H1 (cell line): ENCODE measurements around the gene CDC26. TPM values are rescaled to one million over a fixed set of nuclear protein-coding genes. Genes with fewer than 3 reads are reported as not detected.

Experiments used
- CTCF ChIA-PET: fragments of 300-600 bp; sonication (Branson Sonifier 250); formaldehyde crosslinking; loops from one replicate; lab custom pipeline; 2021; ENCODE audit not compliant: partially characterized antibody; lab: Charles Lee
- POLR2A ChIA-PET: fragments of 300-600 bp; sonication (Branson Sonifier 250); formaldehyde crosslinking; loops from one replicate; lab custom pipeline; 2021; ENCODE audit warnings: inconsistent platforms; ENCODE audit not compliant: partially characterized antibody; lab: Charles Lee
- DNase-seq, 2 experiments: peaks; one replicate each; pipeline versions ENCODE4 v3.0.0 to v3.0.0-alpha.2; 2010 to 2022; ENCODE audit warnings: low spot score in 2 of 2, low read depth in 1 of 2, mixed read lengths in 1 of 2
- FAIRE-seq: peaks from 2 replicates; lab custom pipeline; 2011; peaks lifted over from hg19 to GRCh38; lab: Jason Lieb, UNC
- H2AFZ ChIP-seq: 2 replicates; pipeline ENCODE4 v1.8.1; 2012; ENCODE audit warnings: low read length, inconsistent platforms
- H2AK5ac ChIP-seq: 2 replicates; pipeline ENCODE4 v1.6.1; 2013; ENCODE audit warnings: low read depth, low read length
- H2BK120ac ChIP-seq: replicated peaks from 2 replicates; pipeline ENCODE3; 2013; ENCODE audit warnings: low read depth, low read length, inconsistent platforms
- H2BK12ac ChIP-seq: 2 replicates; pipeline ENCODE4 v1.6.1; 2013; ENCODE audit warnings: low read depth, low read length
- H2BK15ac ChIP-seq: 2 replicates; pipeline ENCODE4 v1.6.1; 2013; ENCODE audit warnings: low read length
- H2BK20ac ChIP-seq: 2 replicates; pipeline ENCODE4 v1.6.1; 2013; ENCODE audit warnings: low read length
- H2BK5ac ChIP-seq: 2 replicates; pipeline ENCODE4 v1.6.1; 2013; ENCODE audit warnings: low read depth, low read length
- H3K14ac ChIP-seq: 2 replicates; pipeline ENCODE4 v1.6.1; 2013; ENCODE audit warnings: inconsistent platforms; ENCODE audit not compliant: insufficient read length
- H3K18ac ChIP-seq: 2 replicates; pipeline ENCODE4 v1.6.1; 2013; ENCODE audit warnings: low read length; ENCODE audit errors: extremely low read depth
- H3K23ac ChIP-seq: 2 replicates; pipeline ENCODE4 v1.6.1; 2013; ENCODE audit warnings: inconsistent platforms; ENCODE audit not compliant: insufficient read length
- H3K23me2 ChIP-seq: 2 replicates; pipeline ENCODE4 v1.6.1; 2013; ENCODE audit warnings: low read depth, low read length
- H3K27ac ChIP-seq: 2 replicates; pipeline ENCODE4 v1.6.1; 2011; ENCODE audit warnings: low read depth, low read length, inconsistent platforms
- H3K27me3 ChIP-seq, 4 experiments: replicated peaks in 1 of 4; 1 replicate in 1 of 4; 2 replicates in 3 of 4; pipeline versions ENCODE4 v1.6.1 to v1.8.1; 2011 to 2013; ENCODE audit warnings: low read length in 3 of 4, mild to moderate bottlenecking in 3 of 4, inconsistent platforms in 2 of 4, mixed read lengths in 2 of 4, moderate library complexity in 1 of 4; ENCODE audit not compliant: control insufficient read depth in 3 of 4, insufficient read depth in 3 of 4; ENCODE audit errors: extremely low read depth in 1 of 4
- H3K36me3 ChIP-seq, 4 experiments: 2 replicates each; pipeline versions ENCODE4 v1.6.1 to v1.8.1; 2011 to 2013; ENCODE audit warnings: mild to moderate bottlenecking in 4 of 4, low read length in 3 of 4, moderate library complexity in 2 of 4, control low read depth in 1 of 4, inconsistent platforms in 1 of 4; ENCODE audit not compliant: insufficient read depth in 4 of 4, control insufficient read depth in 2 of 4
- H3K4ac ChIP-seq: replicated peaks from 2 replicates; pipeline ENCODE3; 2013; ENCODE audit warnings: low read length, low read depth, mixed read lengths, inconsistent platforms; ENCODE audit not compliant: insufficient read length
- H3K4me1 ChIP-seq, 4 experiments: replicated peaks in 1 of 4; 1 replicate in 1 of 4; 2 replicates in 3 of 4; pipeline versions ENCODE4 v1.6.1 to v1.8.1; 2011 to 2013; ENCODE audit warnings: low read length in 3 of 4, inconsistent platforms in 2 of 4, mixed read lengths in 1 of 4; ENCODE audit not compliant: insufficient read depth in 4 of 4, control insufficient read depth in 3 of 4
- H3K4me2 ChIP-seq, 2 experiments: 2 replicates each; pipeline versions ENCODE4 v1.6.1 to v1.8.1; 2011 to 2013; ENCODE audit warnings: low read depth in 2 of 2, low read length in 2 of 2, control low read depth in 1 of 2, inconsistent platforms in 1 of 2, mild to moderate bottlenecking in 1 of 2; ENCODE audit not compliant: insufficient read depth in 1 of 2
- H3K4me3 ChIP-seq, 4 experiments: fragments of 200-600, 300-600 bp in 1 of 4; sonication (generic), shearing (Covaris generic), sonication (Bioruptor Twin) in 1 of 4; 2 replicates each; pipeline versions ENCODE4 v1.5.1 to v1.8.1; 2011 to 2016; ENCODE audit warnings: low read length in 4 of 4, low read depth in 3 of 4, control low read depth in 2 of 4, inconsistent platforms in 2 of 4, mild to moderate bottlenecking in 2 of 4, mixed read lengths in 1 of 4, moderate library complexity in 1 of 4; ENCODE audit not compliant: insufficient read depth in 2 of 4; ENCODE audit errors: extremely low read depth in 1 of 4
- H3K56ac ChIP-seq: replicated peaks from 2 replicates; pipeline ENCODE3; 2013; ENCODE audit warnings: low read depth, mild to moderate bottlenecking, mixed read lengths, low read length, inconsistent platforms; ENCODE audit not compliant: insufficient read length
- H3K79me1 ChIP-seq: 2 replicates; pipeline ENCODE4 v1.6.1; 2013; ENCODE audit warnings: low read depth, low read length, control low read depth
- H3K79me2 ChIP-seq, 2 experiments: 2 replicates each; pipeline versions ENCODE4 v1.6.1 to v1.8.1; 2012 to 2013; ENCODE audit warnings: low read length in 2 of 2, mild to moderate bottlenecking in 2 of 2, inconsistent platforms in 1 of 2; ENCODE audit not compliant: insufficient read depth in 2 of 2, control insufficient read depth in 1 of 2
- H3K9ac ChIP-seq, 4 experiments: replicated peaks in 1 of 4; 1 replicate in 1 of 4; 2 replicates in 3 of 4; pipeline versions ENCODE4 v1.6.1 to v1.8.1; 2011 to 2013; ENCODE audit warnings: low read depth in 3 of 4, low read length in 3 of 4, control low read depth in 2 of 4, mild to moderate bottlenecking in 2 of 4, moderate library complexity in 2 of 4, inconsistent platforms in 1 of 4; ENCODE audit errors: extremely low read depth in 1 of 4
- H3K9me3 ChIP-seq, 2 experiments: 2 replicates each; pipeline versions ENCODE4 v1.6.1 to v1.8.1; 2012 to 2013; ENCODE audit warnings: mild to moderate bottlenecking in 2 of 2, moderate library complexity in 2 of 2, control low read depth in 1 of 2, inconsistent platforms in 1 of 2, low read depth in 1 of 2, low read length in 1 of 2, mixed read lengths in 1 of 2; ENCODE audit not compliant: insufficient read depth in 2 of 2
- H4K20me1 ChIP-seq, 2 experiments: replicated peaks in 1 of 2; 2 replicates each; pipeline versions ENCODE3 to v1.8.1; 2011 to 2013; ENCODE audit warnings: inconsistent platforms in 2 of 2, low read length in 2 of 2, mild to moderate bottlenecking in 1 of 2; ENCODE audit not compliant: insufficient read depth in 2 of 2, control insufficient read depth in 1 of 2
- H4K5ac ChIP-seq: 2 replicates; pipeline ENCODE4 v1.6.1; 2013; ENCODE audit warnings: low read length, low read depth, mixed read lengths, inconsistent platforms; ENCODE audit not compliant: insufficient read length
- H4K8ac ChIP-seq: 2 replicates; pipeline ENCODE4 v1.8.0; 2013; ENCODE audit warnings: mild to moderate bottlenecking, moderate library complexity, low read length, inconsistent platforms; ENCODE audit not compliant: insufficient read depth; ENCODE audit errors: extremely low read depth
- H4K91ac ChIP-seq: replicated peaks from 2 replicates; pipeline ENCODE3; 2013; ENCODE audit warnings: low read length, mixed read lengths, inconsistent platforms; ENCODE audit not compliant: insufficient read length
- ASH2L ChIP-seq: fragments of 200-600, 300-600 bp; sonication (generic); IDR thresholded peaks from one replicate; pipeline ENCODE4 v1.7.1; 2017; ENCODE audit warnings: low read length
- CBX5 ChIP-seq: fragments of 300-800, 300-1000 bp; sonication (generic); IDR thresholded peaks from 2 replicates; pipeline ENCODE4 v1.7.1; 2016; ENCODE audit warnings: antibody characterized with exemption, low read length, low read depth
- JUND ChIP-seq: IDR thresholded peaks from 2 replicates; pipeline ENCODE4 v1.6.1; 2011; ENCODE audit warnings: mild to moderate bottlenecking, improper control_type of control experiment, low read length
- KDM5A ChIP-seq: fragments of 200-600 bp; IDR thresholded peaks from 2 replicates; pipeline ENCODE4 v1.7.1; 2012; ENCODE audit warnings: mild to moderate bottlenecking, low read length, inconsistent platforms, mixed read lengths
- MAX ChIP-seq: IDR thresholded peaks from 2 replicates; pipeline ENCODE4 v1.6.1; 2012; ENCODE audit warnings: inconsistent platforms
- NRF1 ChIP-seq: IDR thresholded peaks from 2 replicates; pipeline ENCODE4 v1.6.1; 2011; ENCODE audit warnings: mild to moderate bottlenecking, low read depth, low read length, improper control_type of control experiment
- POLR2AphosphoS5 ChIP-seq: IDR thresholded peaks from 2 replicates; pipeline ENCODE4 v1.6.1; 2011; ENCODE audit warnings: low read depth, low read length
- RAD21 ChIP-seq, 2 experiments: IDR thresholded peaks in 1 of 2; conservative IDR thresholded peaks in 1 of 2; 2 replicates each; pipeline ENCODE4 v1.6.1; 2011; ENCODE audit warnings: low read depth in 2 of 2, low read length in 2 of 2, improper control_type of control experiment in 1 of 2, inconsistent platforms in 1 of 2, mild to moderate bottlenecking in 1 of 2, moderate library complexity in 1 of 2
- RNF2 ChIP-seq: fragments of 200-900, 300-1000 bp; sonication (generic); IDR thresholded peaks from 2 replicates; pipeline ENCODE4 v1.7.1; 2016; ENCODE audit warnings: borderline replicate concordance, low read depth, mild to moderate bottlenecking, antibody characterized with exemption, low read length; ENCODE audit not compliant: poor library complexity, severe bottlenecking; ENCODE audit errors: missing control alignments
- RXRA ChIP-seq: IDR thresholded peaks from 2 replicates; pipeline ENCODE4 v1.6.1; 2011; ENCODE audit warnings: low read depth, mild to moderate bottlenecking, low read length, moderate library complexity; ENCODE audit not compliant: insufficient read depth
- SIRT6 ChIP-seq: IDR thresholded peaks from one replicate; pipeline ENCODE4 v1.7.1; 2012; ENCODE audit warnings: low read length, inconsistent platforms
- SRF ChIP-seq: IDR thresholded peaks from 2 replicates; pipeline ENCODE4 v1.6.1; 2011; ENCODE audit warnings: mild to moderate bottlenecking, low read depth, low read length, moderate library complexity
- TAF1 ChIP-seq: IDR thresholded peaks from 2 replicates; pipeline ENCODE4 v1.6.1; 2011; ENCODE audit warnings: mild to moderate bottlenecking, low read depth, low read length
- TCF12 ChIP-seq: IDR thresholded peaks from 2 replicates; pipeline ENCODE4 v1.6.1; 2011; ENCODE audit warnings: low read depth, mild to moderate bottlenecking, low read length
- WGBS, 2 experiments: shearing (Covaris generic) in 1 of 2; methylation state at CpG; one replicate each; pipeline versions ENCODE4 v1.1.6 to v1.1.7; 2013 to 2015; ENCODE audit warnings: low lambda C conversion rate in 2 of 2, mixed read lengths in 2 of 2, inconsistent platforms in 1 of 2, low coverage in 1 of 2, missing lambda C conversion rate in 1 of 2; ENCODE audit not compliant: insufficient replicate concordance in 2 of 2, insufficient coverage in 1 of 2, insufficient read length in 1 of 2; ENCODE audit errors: extremely low coverage in 1 of 2, missing lambda C conversion rate in 1 of 2; 5-methylcytosine and 5-hydroxymethylcytosine counted together
- polyA plus RNA-seq, 7 experiments: library from polyadenylated mRNA; depleted of rRNA in 3 of 7; stranded (reverse) in 5 of 7; unstranded in 2 of 7; fragments of >200 nt in 5 of 7; fragments of 200-250 nt in 2 of 7; gene quantifications; 1 replicate in 5 of 7; 2 replicates in 1 of 7; 4 replicates in 1 of 7; pipeline versions ENCODE4 v1.2.1 to v1.2.3, GENCODE V29; 2011 to 2013; ENCODE audit warnings: missing spikeins in 2 of 7, mixed read lengths in 2 of 7
- total RNA-seq: library from RNA; stranded (reverse); fragmentation: NEBNext Ultra II Directional; extraction: Animal tissue kit (Norgen Biotek cat#: 25700); gene quantifications from 2 replicates; pipeline ENCODE4 v1.2.1, GENCODE V29; 2021

CDC26 gene
- total and polyA plus RNA-seq, 2 of the 8 experiments (the other 6 are each of a cell fraction or from before 2014, with no cell fraction given), result 31.5 to 41.9 TPM

- no peak overlapping the region for H2BK20ac ChIP-seq
- H4K20me1 ChIP-seq, result peaks cover 2 to 4% of the 10 kb centered on the region in 2 experiments
- no peak overlapping the region for H4K5ac ChIP-seq
- no peak overlapping the region for H2AFZ ChIP-seq
- H3K27ac ChIP-seq, result no peak overlapping the region
- no peaks in the 10 kb centered on the region for H3K4me1 ChIP-seq
- H2BK15ac ChIP-seq, result no peak overlapping the region
- WGBS, 2 experiments, result 93% methylated on average over 3 of the region's 3 CpGs; no CpG with 5 or more reads in 1 of the 2 experiments
- H4K8ac ChIP-seq, result no peak overlapping the region
- no peak overlapping the region for H2BK120ac ChIP-seq
- ChIA-PET CTCF (no interaction called here), POLR2A (interaction anchor here (1.1 kb wide), 1 partner anchor 57 kb away, joined by 3 read pairs; no protein-coding TSS in a partner anchor)
- H2BK12ac ChIP-seq, result no peak overlapping the region
- H3K79me2 ChIP-seq, result peaks cover 0 to 11% of the 10 kb centered on the region in 2 experiments; a peak in 2 of 4 replicates
- no peak overlapping the region for H3K9ac ChIP-seq
- H3K4ac ChIP-seq, result no peak overlapping the region
- H3K56ac ChIP-seq, result no peak overlapping the region
- H3K4me2 ChIP-seq, result no peak overlapping the region
- no peak overlapping the region for H2BK5ac ChIP-seq
- no peak for DNase-seq
- H3K23ac ChIP-seq, result no peak overlapping the region
- no peak overlapping the region for H2AK5ac ChIP-seq
- no peak overlapping the region for H3K4me3 ChIP-seq
- no peak overlapping the region for H4K91ac ChIP-seq
- H3K18ac ChIP-seq, result no peak overlapping the region
- peaks cover 0 to 3% (median 0%) of the 10 kb centered on the region in 4 experiments; a peak in 1 of 8 replicates for H3K36me3 ChIP-seq
- H3K27me3 ChIP-seq, result no peaks in the 10 kb centered on the region
- no peaks in the 10 kb centered on the region for H3K23me2 ChIP-seq
- no peak overlapping the region for H3K14ac ChIP-seq
- no peak for FAIRE-seq
- no peaks in the 10 kb centered on the region for H3K9me3 ChIP-seq
- H3K79me1 ChIP-seq, result no peaks in the 10 kb centered on the region; the same call in 1 of the 2 replicates
- no peak for TF ChIP-seq RNF2
- no peak for TF ChIP-seq JUND
- TF ChIP-seq ASH2L, result no peak
- TF ChIP-seq MAX, result no peak
- no peak for TF ChIP-seq TCF12
- no peak for TF ChIP-seq KDM5A
- no peak for TF ChIP-seq RXRA
- TF ChIP-seq CBX5, result no peak
- no peak for TF ChIP-seq POLR2AphosphoS5
- no peak for TF ChIP-seq SIRT6
- TF ChIP-seq TAF1, result no peak
- TF ChIP-seq RAD21 (IDR thresholded peaks at IDR 0.05 in 1 of 2, conservative IDR thresholded peaks at IDR 0.05 in 1 of 2; ENCODE audit: low read depth in 2 of 2, low read length in 2 of 2), result no peak
- no peak for TF ChIP-seq NRF1
- no peak for TF ChIP-seq SRF
Measured at GRCh38 chr9:113228130-113228665, 47.2 kb downstream of the CDC26 start.
